K562 (cell line): Measurements from ENCODE around the gene CEP85L. TPM values are rescaled to one million over a fixed set of nuclear protein-coding genes. Genes with fewer than 3 reads are reported as not detected.

Experiments
- ATAC-seq: fragments of 200-7000 bp; cut with Tn5 transposase; 3 replicates; pipeline ENCODE4 v1.9.1; 2020; ENCODE audit warnings: moderate library complexity
- BruUV-seq: library from RNA; stranded (reverse); fragments of 400-500 nt; replicated peaks from 2 replicates; lab custom pipeline; 2021; lab: Mats Ljungman, UMichigan
- CTCF ChIA-PET: fragments of 300-600 bp; formaldehyde crosslinking; extraction: SDS; loops from one replicate; lab custom pipeline; 2021; ENCODE audit warnings: low intra/inter-chr PET ratio; lab: Yijun Ruan, JAX
- POLR2A ChIA-PET: fragments of 300-600, 350-650 bp; sonication (Branson Sonifier 250); formaldehyde crosslinking; extraction: SDS; loops from one replicate; lab custom pipeline; 2021; ENCODE audit warnings: antibody characterized with exemption, inconsistent platforms; lab: Yijun Ruan, JAX
- DNase-seq, 4 experiments: peaks; one replicate each; pipeline versions ENCODE4 v3.0.0 to v3.0.0-alpha.2; 2011 to 2018; ENCODE audit warnings: low spot score in 3 of 4, mixed read lengths in 3 of 4; ENCODE audit errors: extremely low read depth in 1 of 4
- FAIRE-seq: peaks from 2 replicates; lab custom pipeline; 2011; peaks lifted over from hg19 to GRCh38; lab: Jason Lieb, UNC
- H2AFZ ChIP-seq: 2 replicates; pipeline ENCODE4 v1.6.0; 2011; ENCODE audit warnings: low read depth, low read length, control low read depth, inconsistent platforms
- H3K27ac ChIP-seq: fragments of 200-600 bp; 3 replicates; pipeline ENCODE4 v1.8.0; 2011; ENCODE audit warnings: low read depth, mild to moderate bottlenecking, control low read depth, inconsistent platforms, low read length, moderate library complexity, mixed read lengths; ENCODE audit errors: extremely low read depth
- H3K27me3 ChIP-seq, 2 experiments: fragments of 300-600 bp in 1 of 2; 2 replicates in 1 of 2; 3 replicates in 1 of 2; pipeline versions ENCODE4 v1.6.0 to v1.8.0; 2011; ENCODE audit warnings: inconsistent platforms in 2 of 2, low read length in 2 of 2, mild to moderate bottlenecking in 1 of 2, mixed read lengths in 1 of 2, moderate library complexity in 1 of 2; ENCODE audit not compliant: control insufficient read depth in 2 of 2, insufficient read depth in 2 of 2
- H3K36me3 ChIP-seq: fragments of 300-600 bp; 3 replicates; pipeline ENCODE4 v1.8.0; 2011; ENCODE audit warnings: mild to moderate bottlenecking, low read length, inconsistent platforms; ENCODE audit not compliant: control insufficient read depth, insufficient read depth
- H3K4me1 ChIP-seq, 2 experiments: fragments of 200-600 bp in 1 of 2; replicated peaks in 1 of 2; 2 replicates in 1 of 2; 3 replicates in 1 of 2; pipeline versions ENCODE4 v1.5.1 to v1.8.0; 2011; ENCODE audit warnings: inconsistent platforms in 2 of 2, low read length in 2 of 2, mild to moderate bottlenecking in 1 of 2, mixed read lengths in 1 of 2, moderate library complexity in 1 of 2; ENCODE audit not compliant: control insufficient read depth in 2 of 2, insufficient read depth in 2 of 2
- H3K4me2 ChIP-seq: 2 replicates; pipeline ENCODE4 v1.6.1; 2011; ENCODE audit warnings: low read length, control low read depth, inconsistent platforms, mixed read lengths; ENCODE audit not compliant: insufficient read depth
- H3K4me3 ChIP-seq: fragments of 200-600 bp; sonication (generic), shearing (Covaris generic); 2 replicates; pipeline ENCODE4 v1.5.1; 2016; ENCODE audit warnings: control low read depth, inconsistent platforms
- H3K79me2 ChIP-seq: fragments of 200-600 bp; 3 replicates; pipeline ENCODE4 v1.8.0; 2011; ENCODE audit warnings: low read length, inconsistent platforms; ENCODE audit not compliant: control insufficient read depth, insufficient read depth
- H3K9ac ChIP-seq, 2 experiments: 2 replicates each; pipeline versions ENCODE4 v1.6.0 to v1.6.1; 2011; ENCODE audit warnings: low read depth in 2 of 2, low read length in 2 of 2, control low read depth in 1 of 2, inconsistent platforms in 1 of 2, mild to moderate bottlenecking in 1 of 2, mixed read lengths in 1 of 2; ENCODE audit not compliant: insufficient read depth in 1 of 2
- H3K9me1 ChIP-seq: one replicate; pipeline ENCODE4 v1.6.0; 2011; ENCODE audit warnings: inconsistent platforms, mild to moderate bottlenecking, low read length, moderate library complexity; ENCODE audit not compliant: control insufficient read depth, insufficient read depth
- H3K9me3 ChIP-seq: replicated peaks from 2 replicates; pipeline ENCODE4 v1.5.1; 2011; ENCODE audit warnings: low read depth, low read length, inconsistent platforms; ENCODE audit not compliant: control insufficient read depth, insufficient read depth
- H4K20me1 ChIP-seq: replicated peaks from 2 replicates; pipeline ENCODE4 v1.6.1; 2011; ENCODE audit warnings: low read length, inconsistent platforms, mixed read lengths; ENCODE audit not compliant: control insufficient read depth, insufficient read depth
- CREM ChIP-seq: IDR thresholded peaks from 2 replicates; pipeline ENCODE4 v1.6.1; 2014; ENCODE audit warnings: antibody characterized with exemption, low read depth
- FOXA1 ChIP-seq: fragments of 450-650 bp; IDR thresholded peaks from 2 replicates; pipeline ENCODE4 v1.6.1; 2016; ENCODE audit warnings: mild to moderate bottlenecking, borderline replicate concordance
- HINFP ChIP-seq: fragments of 450-650 bp; conservative IDR thresholded peaks from 2 replicates; pipeline ENCODE4 v1.6.1; 2016; ENCODE audit warnings: missing genetic modification characterization, low read depth, mild to moderate bottlenecking, control low read depth, missing compliant biosample characterization
- POLR3A ChIP-seq: IDR thresholded peaks from 2 replicates; pipeline ENCODE4 v1.6.1; 2011; ENCODE audit warnings: borderline replicate concordance, mild to moderate bottlenecking, moderate library complexity; ENCODE audit not compliant: insufficient read length, insufficient read depth; ENCODE audit errors: extremely low read depth
- RHOXF2B ChIP-seq: fragments of 250-450 bp; sonication (Bioruptor Pico); conservative IDR thresholded peaks from 2 replicates; pipeline ENCODE4 v1.5.1; 2021
- SMARCA4 ChIP-seq: fragments of 450-650 bp; IDR thresholded peaks from 2 replicates; pipeline ENCODE4 v1.6.1; 2016
- TOE1 ChIP-seq, 2 experiments: fragments of 450-650 bp in 1 of 2; sonication (generic) in 1 of 2; formaldehyde crosslinking in 1 of 2; IDR thresholded peaks; 2 replicates each; pipeline versions ENCODE4 v1.7.1 to v1.8.0; 2016 to 2022; ENCODE audit warnings: borderline replicate concordance in 2 of 2, mild to moderate bottlenecking in 2 of 2, antibody characterized with exemption in 1 of 2, inconsistent platforms in 1 of 2, low read depth in 1 of 2, missing genetic modification reagents in 1 of 2, moderate library complexity in 1 of 2
- XRCC5 ChIP-seq: fragments of 200-400 bp; formaldehyde crosslinking; IDR thresholded peaks from 2 replicates; pipeline ENCODE4 v1.6.1; 2017; ENCODE audit warnings: low read depth, mild to moderate bottlenecking, low read length
- ZFP1 ChIP-seq: fragments of 450-650 bp; formaldehyde crosslinking; IDR thresholded peaks from 2 replicates; pipeline ENCODE4 v1.4.0; 2020; ENCODE audit warnings: mild to moderate bottlenecking, mixed read lengths
- ZNF253 ChIP-seq: fragments of 250-450 bp; sonication (Bioruptor Pico); conservative IDR thresholded peaks from 2 replicates; pipeline ENCODE4 v1.6.1; 2021; ENCODE audit warnings: mild to moderate bottlenecking
- ZNF444 ChIP-seq: fragments of 250-450 bp; sonication (Bioruptor Pico); IDR thresholded peaks from 2 replicates; pipeline ENCODE4 v1.4.0; 2020; ENCODE audit warnings: mild to moderate bottlenecking, moderate library complexity
- ZNF699 ChIP-seq: fragments of 250-450 bp; sonication (Bioruptor Pico); IDR thresholded peaks from 2 replicates; pipeline ENCODE4 v1.8.0; 2021; ENCODE audit warnings: mild to moderate bottlenecking, moderate library complexity; ENCODE audit not compliant: insufficient replicate concordance
- ZZZ3 ChIP-seq: fragments of 450-650 bp; IDR thresholded peaks from 2 replicates; pipeline ENCODE4 v1.6.1; 2016; ENCODE audit warnings: antibody characterized with exemption, mild to moderate bottlenecking, moderate library complexity
- WGBS: fragments of 100-300 bp; shearing (Covaris generic); methylation state at CpG from one replicate; pipeline ENCODE4 v1.1.6; 2016; ENCODE audit warnings: low coverage, mixed read lengths; ENCODE audit not compliant: insufficient coverage; ENCODE audit errors: missing lambda C conversion rate; 5-methylcytosine and 5-hydroxymethylcytosine counted together
- in situ Hi-C: fragments of 300-500 bp; cut with MboI; formaldehyde crosslinking; loops from 4 replicates; pipeline ENCODE4 v1.15.0; 2018; ENCODE audit warnings: inconsistent platforms, mixed read lengths
- intact Hi-C: fragments of 100-400 bp; cut with micrococcal nuclease; formaldehyde crosslinking; loops from 2 replicates; pipeline ENCODE4 v1.14.2; 2022
- polyA plus RNA-seq, 8 experiments: library from polyadenylated mRNA; depleted of rRNA in 4 of 8; stranded (reverse) in 5 of 8; unstranded in 3 of 8; fragments of >200 nt; fragmentation: Nextera tagmentation in 2 of 8; fragmentation: Illumina TruSeq in 1 of 8; extraction: Ambion mirVana in 2 of 8; extraction: Trizol in 1 of 8; gene quantifications; 2 replicates each; pipeline versions ENCODE4 v1.2.1 to v1.2.3, GENCODE V29; 2011 to 2014; ENCODE audit warnings: inconsistent platforms in 1 of 8, missing spikeins in 1 of 8
- total RNA-seq, 7 experiments: library from RNA; depleted of rRNA in 6 of 7; stranded (reverse); fragments of >200 nt in 6 of 7; fragmentation: Illumina TruSeq in 2 of 7; extraction: Trizol in 2 of 7; gene quantifications; 2 replicates each; pipeline versions ENCODE4 v1.2.1 to v1.2.3, GENCODE V29; 2011 to 2021; ENCODE audit warnings: low replicate concordance in 1 of 7
- TF ChIP-seq, protein P1 (sequence below): sonication (generic); formaldehyde crosslinking; IDR thresholded peaks from 2 replicates; pipeline ENCODE4 v1.8.0; 2022; ENCODE audit warnings: mild to moderate bottlenecking, missing genetic modification reagents

The CEP85L gene
- total and polyA plus RNA-seq, 9 of the 15 experiments (the other 6 are each of a cell fraction or from before 2014, with no cell fraction given), result 4.5 to 15.8 (median 8.3) TPM

DNA sequence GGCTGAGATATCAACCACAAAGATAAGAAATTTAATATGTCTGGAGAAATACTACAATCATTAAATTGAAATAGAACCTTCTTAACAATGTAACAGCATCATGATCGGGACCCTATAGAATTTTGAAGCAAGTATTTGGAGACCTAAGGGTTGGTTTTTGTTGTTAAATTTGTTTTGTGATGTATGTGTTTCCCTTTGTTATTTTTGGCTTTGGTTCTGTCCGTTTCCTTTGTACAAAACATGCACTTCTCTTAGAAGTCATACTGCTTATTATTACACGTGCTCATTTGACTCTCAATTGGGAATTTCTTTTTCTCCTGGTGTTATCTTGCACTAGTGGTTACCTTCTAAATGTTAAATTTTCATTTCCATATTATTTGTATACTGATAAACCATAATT lies 107.3 kb downstream of the CEP85L start:
- Histone ChIP-seq H4K20me1 (no peaks in the 10 kb centered on the region), H3K27ac (no peak overlapping the region), H3K9me1 (no peaks in the 10 kb centered on the region), H3K9ac (no peak overlapping the region), H3K79me2 (peaks cover 2% of the 10 kb centered on the region; the same call in 1 of the 3 replicates), H3K4me3 (no peak overlapping the region), H3K36me3 (no peaks in the 10 kb centered on the region), H2AFZ (no peak overlapping the region), H3K27me3 (no peaks in the 10 kb centered on the region), H3K4me2 (no peak overlapping the region), H3K4me1 (no peaks in the 10 kb centered on the region), H3K9me3 (no peaks in the 10 kb centered on the region)
- ChIA-PET CTCF (no interaction called here), POLR2A (no interaction called here)
- 69% methylated on average over 3 of the region's 3 CpGs for WGBS
- no peak for ATAC-seq
- intact Hi-C loops, result no loop called here
- in situ Hi-C loops, result no loop called here
- no TSS peak for BruUV-seq
- no peak for FAIRE-seq
- no peak for DNase-seq
- TF ChIP-seq ZNF253 (CRISPR knock-in tag), result no peak
- TF ChIP-seq, protein P1, sequence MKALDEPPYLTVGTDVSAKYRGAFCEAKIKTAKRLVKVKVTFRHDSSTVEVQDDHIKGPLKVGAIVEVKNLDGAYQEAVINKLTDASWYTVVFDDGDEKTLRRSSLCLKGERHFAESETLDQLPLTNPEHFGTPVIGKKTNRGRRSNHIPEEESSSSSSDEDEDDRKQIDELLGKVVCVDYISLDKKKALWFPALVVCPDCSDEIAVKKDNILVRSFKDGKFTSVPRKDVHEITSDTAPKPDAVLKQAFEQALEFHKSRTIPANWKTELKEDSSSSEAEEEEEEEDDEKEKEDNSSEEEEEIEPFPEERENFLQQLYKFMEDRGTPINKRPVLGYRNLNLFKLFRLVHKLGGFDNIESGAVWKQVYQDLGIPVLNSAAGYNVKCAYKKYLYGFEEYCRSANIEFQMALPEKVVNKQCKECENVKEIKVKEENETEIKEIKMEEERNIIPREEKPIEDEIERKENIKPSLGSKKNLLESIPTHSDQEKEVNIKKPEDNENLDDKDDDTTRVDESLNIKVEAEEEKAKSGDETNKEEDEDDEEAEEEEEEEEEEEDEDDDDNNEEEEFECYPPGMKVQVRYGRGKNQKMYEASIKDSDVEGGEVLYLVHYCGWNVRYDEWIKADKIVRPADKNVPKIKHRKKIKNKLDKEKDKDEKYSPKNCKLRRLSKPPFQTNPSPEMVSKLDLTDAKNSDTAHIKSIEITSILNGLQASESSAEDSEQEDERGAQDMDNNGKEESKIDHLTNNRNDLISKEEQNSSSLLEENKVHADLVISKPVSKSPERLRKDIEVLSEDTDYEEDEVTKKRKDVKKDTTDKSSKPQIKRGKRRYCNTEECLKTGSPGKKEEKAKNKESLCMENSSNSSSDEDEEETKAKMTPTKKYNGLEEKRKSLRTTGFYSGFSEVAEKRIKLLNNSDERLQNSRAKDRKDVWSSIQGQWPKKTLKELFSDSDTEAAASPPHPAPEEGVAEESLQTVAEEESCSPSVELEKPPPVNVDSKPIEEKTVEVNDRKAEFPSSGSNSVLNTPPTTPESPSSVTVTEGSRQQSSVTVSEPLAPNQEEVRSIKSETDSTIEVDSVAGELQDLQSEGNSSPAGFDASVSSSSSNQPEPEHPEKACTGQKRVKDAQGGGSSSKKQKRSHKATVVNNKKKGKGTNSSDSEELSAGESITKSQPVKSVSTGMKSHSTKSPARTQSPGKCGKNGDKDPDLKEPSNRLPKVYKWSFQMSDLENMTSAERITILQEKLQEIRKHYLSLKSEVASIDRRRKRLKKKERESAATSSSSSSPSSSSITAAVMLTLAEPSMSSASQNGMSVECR, result no peak
- no peak for TF ChIP-seq XRCC5
- TF ChIP-seq TOE1 (IDR thresholded peaks at IDR 0.05; ENCODE audit: borderline replicate concordance), result no peak
- no peak for TF ChIP-seq TOE1 (CRISPR knock-in tag; IDR thresholded peaks at IDR 0.05; ENCODE audit: borderline replicate concordance, low read depth)
- TF ChIP-seq HINFP (tag), result no peak
- no peak for TF ChIP-seq ZNF444 (CRISPR knock-in tag)
- no peak for TF ChIP-seq ZZZ3
- TF ChIP-seq POLR3A, result no peak
- no peak for TF ChIP-seq SMARCA4
- TF ChIP-seq CREM, result no peak
- no peak for TF ChIP-seq ZFP1 (CRISPR knock-in tag)
- TF ChIP-seq RHOXF2B (CRISPR knock-in tag), result no peak
- TF ChIP-seq ZNF699 (CRISPR knock-in tag), result no peak
- no peak for TF ChIP-seq FOXA1
